ENCODE measurements around the gene CAGE1. TPM values are rescaled to one million over a fixed set of nuclear protein-coding genes. Genes with fewer than 3 reads are reported as not detected.
"Not testable (repeated sequence)": the region's sequence is repeated elsewhere in the genome, so short reads cannot be mapped to it uniquely, and the experiment has no call there.

CAGE1 gene
- total RNA-seq, 1 donor from 2014 or later = 0.07 TPM

DNA sequence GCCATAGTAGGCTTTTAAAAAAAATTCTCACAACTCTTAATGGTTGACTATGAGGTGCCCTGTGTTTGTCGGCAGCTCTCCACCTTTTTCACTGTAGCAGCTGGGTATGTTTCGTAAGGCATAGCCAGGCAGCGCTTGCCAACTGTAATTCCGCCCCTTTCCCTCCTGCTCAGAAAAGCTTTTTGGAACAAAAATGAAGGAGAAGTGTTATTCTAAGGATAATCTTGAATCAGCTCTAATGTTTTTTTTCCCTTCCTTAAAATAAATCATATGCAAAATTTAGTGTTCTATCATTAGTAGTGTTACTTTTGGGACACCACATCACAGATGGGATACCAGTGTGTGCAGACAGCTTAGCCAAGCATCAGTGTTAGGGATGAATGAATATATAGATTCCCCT, 21.3 kb upstream of the CAGE1 start:
- intact Hi-C loops (cut with micrococcal nuclease) = no loop called here

DNA sequence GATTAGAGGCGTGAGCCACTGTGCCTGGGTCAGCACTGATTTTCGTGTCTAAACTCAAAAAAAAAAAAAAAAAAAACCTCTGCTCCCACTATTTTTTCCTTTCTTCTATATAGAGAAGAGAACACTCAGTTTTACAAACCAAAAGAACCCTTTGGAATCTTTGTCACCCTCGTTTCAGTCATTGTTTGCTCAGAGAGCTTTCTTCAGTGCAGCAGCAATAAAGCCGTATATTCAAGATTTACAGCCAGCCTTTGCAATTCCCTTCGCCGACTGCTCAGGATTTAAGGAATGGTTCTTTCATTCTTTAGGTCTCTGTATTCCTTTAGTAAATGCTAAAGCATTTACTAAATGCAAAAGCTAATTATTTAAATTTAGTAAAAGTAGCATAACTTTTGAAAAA, 20.2 kb upstream of the CAGE1 start:
- intact Hi-C loops (cut with micrococcal nuclease) = no loop called here

GRCh38 chr6:7406743-7407142, 17.2 kb upstream of the CAGE1 start:
- intact Hi-C loops (cut with micrococcal nuclease) = no loop called here

GRCh38 chr6:7404546-7404945, 15.0 kb upstream of the CAGE1 start:
- intact Hi-C loops (cut with micrococcal nuclease) = no loop called here

- intact Hi-C loops (cut with micrococcal nuclease) = no loop called here
Observed at GRCh38 chr6:7402716-7403115, 13.2 kb upstream of the CAGE1 start.

- intact Hi-C loops (cut with micrococcal nuclease) = no loop called here
Observed at GRCh38 chr6:7401075-7401474, 11.5 kb upstream of the CAGE1 start.

DNA sequence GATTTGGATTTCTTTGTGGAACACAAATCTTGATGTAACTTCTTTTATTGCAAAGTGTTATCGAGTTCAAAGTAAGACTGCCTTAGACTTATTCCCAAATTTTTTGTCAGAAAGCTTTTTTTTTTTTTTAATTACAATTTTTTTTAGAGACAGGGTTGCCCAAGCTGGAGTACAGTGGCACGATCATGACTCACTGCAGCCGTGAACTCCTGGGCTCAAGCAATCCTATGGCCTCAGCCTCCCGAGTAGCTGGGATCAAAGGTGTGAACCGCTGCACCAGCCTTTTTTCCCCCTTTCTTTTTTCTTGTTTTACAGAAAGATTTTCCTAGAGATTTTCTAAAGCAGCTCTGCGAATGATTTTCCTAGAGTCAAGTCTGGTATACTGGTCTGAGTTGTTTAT, 2.9 kb upstream of the CAGE1 start:
- intact Hi-C loops (cut with micrococcal nuclease) = no loop called here

GRCh38 chr6:7391151-7391550, 1.6 kb upstream of the CAGE1 start:
- intact Hi-C loops (cut with micrococcal nuclease) = loop anchor here (2.0 kb wide), 1 partner anchor 224 kb away; no protein-coding TSS in a partner anchor

DNA sequence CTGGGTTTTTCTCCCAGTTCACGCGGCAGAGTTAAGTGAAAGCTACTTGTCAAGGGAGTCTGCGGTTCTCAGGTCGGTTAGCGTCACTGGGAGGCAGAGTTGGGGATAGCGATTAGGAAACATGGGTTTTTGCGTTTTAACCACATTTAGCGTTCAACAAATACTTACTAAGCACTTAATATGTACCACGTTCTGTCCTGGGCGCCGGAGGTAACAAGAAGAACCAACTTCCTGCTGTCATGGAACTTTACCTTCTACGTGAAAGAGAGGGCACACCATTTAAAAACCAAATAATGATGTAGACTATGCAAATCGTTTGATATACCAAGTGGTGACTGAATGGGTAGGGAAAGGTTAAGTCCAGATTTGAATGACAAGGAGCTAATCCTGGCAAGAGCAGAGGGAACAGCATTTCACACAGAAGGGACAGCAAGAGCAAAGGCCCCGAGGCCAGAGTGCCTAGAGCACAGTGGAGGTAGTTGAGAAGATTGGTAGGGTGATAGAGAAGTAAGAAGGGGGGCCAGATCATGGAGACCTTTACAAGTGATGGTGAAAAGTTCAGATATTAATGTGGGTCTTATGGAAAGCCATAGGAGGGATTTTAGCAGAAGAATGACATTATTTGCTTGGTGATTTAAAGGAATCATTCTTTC, 810 bp upstream of the CAGE1 start:
- intact Hi-C loops (cut with micrococcal nuclease) = loop anchor here (1.0 to 2.0 kb wide), 3 partner anchors 108 to 712 kb away; partner anchors contain the start of gene EEF1E1

GRCh38 chr6:7389162-7389450, 436 bp downstream of the CAGE1 start:
- intact Hi-C loops (cut with micrococcal nuclease) = loop anchor here (1.0 to 5.0 kb wide), 11 partner anchors 76 to 1046 kb away; partner anchors contain the start of genes BLOC1S5, LY86, RREB1 and SLC35B3

DNA sequence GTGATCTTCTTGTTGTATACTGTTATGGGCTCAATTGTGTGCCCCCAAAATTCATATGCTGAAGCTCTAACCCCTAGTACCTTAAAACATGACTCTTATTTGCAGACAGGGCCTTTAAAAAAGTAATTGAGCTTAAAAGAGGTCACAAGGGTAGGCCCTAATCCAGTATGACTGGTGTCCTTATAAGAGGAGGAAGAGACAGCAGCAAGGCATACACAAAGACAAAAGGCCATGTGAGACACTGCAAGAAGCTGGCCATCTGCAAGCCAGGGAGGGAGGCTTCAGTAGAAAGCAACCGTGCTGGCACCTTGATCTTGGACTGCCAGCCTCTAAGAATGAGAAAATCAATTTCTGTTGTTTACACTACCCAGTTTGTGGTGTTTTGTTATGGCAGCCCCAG, 8.4 kb downstream of the CAGE1 start:
- intact Hi-C loops (cut with micrococcal nuclease) = no loop called here

- intact Hi-C loops (cut with micrococcal nuclease) = no loop called here
Observed at GRCh38 chr6:7378740-7379139, 10.8 kb downstream of the CAGE1 start.

- intact Hi-C loops (cut with micrococcal nuclease) = no loop called here
Observed at GRCh38 chr6:7377961-7378360, 11.6 kb downstream of the CAGE1 start.

- intact Hi-C loops (cut with micrococcal nuclease) = no loop called here
Observed at GRCh38 chr6:7373739-7374138, 15.8 kb downstream of the CAGE1 start.

GRCh38 chr6:7367408-7367807, 22.1 kb downstream of the CAGE1 start:
- intact Hi-C loops (cut with micrococcal nuclease) = no loop called here

DNA sequence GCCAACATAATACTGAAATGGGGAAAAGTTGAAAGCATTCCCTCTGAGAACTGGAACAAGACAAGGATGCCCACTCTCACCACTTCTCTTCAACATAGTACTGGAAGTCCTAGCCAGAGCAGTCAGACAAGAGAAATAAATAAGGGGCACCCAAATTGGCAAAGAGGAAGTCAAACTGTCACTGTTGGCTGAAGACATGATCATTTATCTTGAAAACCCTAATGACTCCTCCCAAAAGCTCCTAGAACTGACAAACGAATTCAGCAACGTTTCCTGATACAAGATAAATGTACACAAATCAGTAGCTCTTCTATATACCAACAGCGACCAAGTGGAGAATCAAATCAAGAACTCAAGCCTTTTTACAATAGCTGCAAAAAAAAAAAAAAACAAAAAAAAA, 37.6 kb downstream of the CAGE1 start:
- intact Hi-C loops (cut with micrococcal nuclease) = not testable (repeated sequence)

- intact Hi-C loops (cut with micrococcal nuclease) = not testable (repeated sequence)
Observed at GRCh38 chr6:7350591-7350990, 39.0 kb downstream of the CAGE1 start.

DNA sequence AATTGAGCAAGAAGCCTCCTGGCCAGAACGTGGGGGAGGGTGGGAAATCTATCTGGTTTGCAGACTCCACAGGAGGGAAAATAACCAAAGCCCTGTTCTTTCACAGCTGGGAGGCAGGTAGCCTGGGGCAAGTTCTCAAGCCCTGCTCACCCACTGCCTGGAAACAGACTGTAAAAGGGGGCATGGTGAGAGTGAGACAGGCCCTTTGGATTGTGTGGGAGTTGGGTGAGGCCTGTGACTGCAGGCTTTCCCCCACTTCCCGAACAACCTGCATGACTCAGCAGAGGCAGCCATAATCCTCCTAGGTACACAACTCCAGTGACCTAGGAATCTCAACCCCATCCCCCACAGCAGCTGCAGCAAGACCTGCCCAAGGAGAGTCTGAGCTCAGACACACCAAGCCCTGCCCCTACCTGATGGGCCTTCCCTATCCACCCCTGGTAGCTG, 42.0 kb downstream of the CAGE1 start:
- intact Hi-C loops (cut with micrococcal nuclease) = not testable (repeated sequence)

DNA sequence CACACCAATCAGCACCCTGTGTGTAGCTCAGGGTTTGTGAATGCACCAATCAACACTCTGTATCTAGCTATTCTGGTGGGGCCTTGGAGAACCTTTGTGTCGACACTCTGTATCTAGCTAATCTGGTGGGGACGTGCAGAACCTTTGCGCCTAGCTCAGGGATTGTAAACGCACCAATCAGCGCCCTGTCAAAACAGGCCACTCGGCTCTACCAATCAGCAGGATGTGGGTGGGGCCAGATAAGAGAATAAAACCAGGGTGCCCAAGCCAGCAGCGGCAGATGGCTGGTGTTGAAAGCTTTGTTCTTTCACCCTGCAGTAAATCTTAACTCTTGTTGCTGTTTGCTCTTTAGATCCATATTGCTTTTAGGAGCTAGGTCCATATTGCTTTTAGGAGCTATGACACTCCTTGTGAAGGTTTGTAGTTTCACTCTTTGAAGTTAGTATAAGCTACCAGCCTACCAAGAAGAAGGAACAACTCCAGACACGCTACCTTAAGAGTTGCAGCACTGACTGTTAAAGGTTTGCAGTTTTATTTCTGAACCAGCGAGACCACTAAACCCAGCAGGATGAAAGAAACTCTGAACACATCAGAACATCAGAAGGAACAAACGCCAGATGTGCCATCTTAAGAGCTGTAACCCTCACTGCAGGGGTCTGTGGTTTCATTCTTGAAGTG, 44.6 kb downstream of the CAGE1 start:
- intact Hi-C loops (cut with micrococcal nuclease) = not testable (repeated sequence)

GRCh38 chr6:7343546-7344475, 45.7 kb downstream of the CAGE1 start:
- intact Hi-C loops (cut with micrococcal nuclease) = no loop called here

DNA sequence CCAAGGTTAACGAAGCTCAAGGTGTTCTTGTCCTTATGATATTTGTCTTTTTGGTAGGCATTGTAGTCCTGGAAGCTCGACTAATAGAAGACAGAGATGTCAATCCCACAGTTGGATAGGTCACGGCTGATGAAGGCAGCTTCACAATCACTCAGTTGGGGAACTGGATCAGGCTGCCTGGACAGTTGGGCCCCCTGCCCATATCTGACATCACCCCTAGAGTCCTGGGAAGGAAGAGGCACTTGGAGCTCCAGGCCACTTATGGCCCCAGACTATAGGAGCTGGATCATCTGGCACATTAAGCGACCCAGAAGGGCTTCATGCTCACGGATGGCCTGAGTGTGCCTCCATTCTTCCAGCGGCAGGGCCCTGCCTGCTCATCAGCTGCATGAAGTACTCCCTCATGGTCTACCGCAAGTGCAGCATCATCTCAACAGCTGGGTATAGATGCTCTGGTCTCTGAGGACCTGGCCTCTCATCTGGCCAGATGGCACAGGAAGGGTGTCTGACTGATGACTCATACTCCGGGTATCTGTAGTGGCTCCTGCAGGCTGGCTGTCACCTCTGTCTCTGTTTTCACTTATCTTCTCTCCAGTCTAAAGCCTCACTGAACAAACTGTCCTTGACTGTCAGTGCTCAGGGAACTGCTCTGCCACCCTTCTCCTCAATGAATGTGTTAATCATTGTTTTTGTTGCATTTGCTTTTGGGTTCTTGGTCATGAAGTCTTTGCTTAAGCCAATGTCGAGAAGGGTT, 47.4 kb downstream of the CAGE1 start:
- intact Hi-C loops (cut with micrococcal nuclease) = no loop called here
